ENCODE data around the gene TFDP1.

The TFDP1 gene

DNA sequence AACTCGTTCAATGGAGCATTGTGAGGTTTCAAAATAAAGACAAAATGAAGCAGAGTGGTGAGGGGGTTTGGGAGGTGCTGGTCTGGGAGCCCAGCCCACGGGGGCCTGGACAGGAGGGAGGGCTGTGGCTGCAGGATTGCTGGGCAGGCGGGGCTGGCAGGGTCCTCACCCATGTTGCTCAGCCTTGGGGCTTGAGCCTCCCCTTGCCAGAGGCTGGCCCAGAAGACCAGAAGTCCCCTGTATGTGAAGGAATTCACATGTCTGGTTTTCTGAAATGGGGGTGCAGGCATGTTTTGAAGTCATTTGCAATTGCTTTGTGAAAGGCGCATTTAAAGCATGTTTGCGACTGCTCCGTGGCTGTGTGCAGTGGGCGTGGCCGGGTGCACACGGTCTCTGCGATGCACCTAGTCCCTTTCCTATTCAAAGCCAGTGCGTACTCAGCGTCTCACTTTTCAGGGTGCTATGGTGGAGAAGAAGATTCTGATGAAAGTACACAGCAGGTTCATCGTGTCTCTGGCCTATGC lies 84.7 kb downstream of the TFDP1 start:
- DNase-seq = no peak

GRCh38 chr13:113669755-113670341 lies 85.3 kb downstream of the TFDP1 start:
- DNase-seq = no peak

DNA sequence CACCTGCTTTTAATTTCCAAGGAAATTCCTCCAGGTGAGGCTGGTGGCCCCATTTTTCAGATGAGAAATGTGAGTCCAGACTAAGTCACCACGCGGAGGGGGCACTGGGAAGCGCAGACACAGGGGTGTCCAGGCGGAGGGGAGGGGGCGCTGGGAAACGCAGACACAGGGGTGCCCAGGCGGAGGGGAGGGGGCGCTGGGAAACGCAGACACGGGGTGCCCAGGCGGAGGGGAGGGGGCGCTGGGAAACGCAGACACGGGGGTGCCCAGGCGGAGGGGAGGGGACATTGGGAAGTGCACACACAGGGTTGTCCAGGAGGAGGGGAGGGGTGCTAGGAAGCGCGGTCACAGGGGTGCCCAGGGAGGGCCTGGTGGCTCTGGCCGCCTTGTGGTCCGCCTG lies 86.0 kb downstream of the TFDP1 start:
- DNase-seq = no peak

DNA sequence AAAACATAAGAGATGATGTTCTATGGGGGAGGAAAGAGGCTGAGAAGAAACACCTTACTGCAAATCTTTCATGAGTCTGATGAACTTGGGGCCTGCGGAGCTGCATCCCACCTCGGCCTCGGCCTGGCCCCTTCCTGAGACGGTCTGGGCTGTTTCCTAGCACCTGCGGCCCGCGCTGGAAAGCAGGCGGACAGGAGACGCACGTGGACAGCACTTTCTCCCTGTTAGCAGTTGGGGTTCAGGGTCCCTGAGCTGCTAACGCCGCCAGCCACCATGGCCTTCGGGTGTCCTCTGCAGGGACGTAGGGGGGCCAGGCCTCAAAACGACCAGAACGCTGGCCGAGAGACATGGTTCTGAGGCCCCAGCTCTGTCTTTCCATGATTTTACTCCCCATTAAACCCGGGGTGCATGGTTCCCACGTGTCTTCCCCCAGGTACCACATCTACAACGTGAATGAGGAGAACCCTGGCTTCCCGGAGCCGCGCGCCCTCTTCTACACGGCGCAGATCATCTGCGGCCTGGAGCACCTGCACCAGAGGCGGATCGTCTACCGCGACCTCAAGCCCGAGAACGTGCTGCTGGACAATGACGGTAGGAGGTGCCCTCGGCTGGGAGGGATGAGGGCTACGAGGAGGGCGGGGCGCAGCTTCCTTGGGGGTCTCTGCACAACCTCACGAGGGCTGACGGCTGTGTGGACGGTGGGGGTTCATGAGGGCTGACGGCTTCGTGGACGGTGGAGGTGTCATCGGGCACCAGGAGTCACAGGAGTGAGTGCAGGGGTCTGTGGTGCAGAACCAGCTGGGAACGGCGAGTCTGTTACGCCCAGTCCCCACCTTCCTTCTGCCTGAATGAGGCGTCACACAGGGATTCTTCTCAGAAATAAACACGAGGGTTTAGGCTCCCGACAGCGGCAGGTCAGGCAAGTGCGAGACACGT lies 86.8 kb downstream of the TFDP1 start:
- DNase-seq = no peak

DNA sequence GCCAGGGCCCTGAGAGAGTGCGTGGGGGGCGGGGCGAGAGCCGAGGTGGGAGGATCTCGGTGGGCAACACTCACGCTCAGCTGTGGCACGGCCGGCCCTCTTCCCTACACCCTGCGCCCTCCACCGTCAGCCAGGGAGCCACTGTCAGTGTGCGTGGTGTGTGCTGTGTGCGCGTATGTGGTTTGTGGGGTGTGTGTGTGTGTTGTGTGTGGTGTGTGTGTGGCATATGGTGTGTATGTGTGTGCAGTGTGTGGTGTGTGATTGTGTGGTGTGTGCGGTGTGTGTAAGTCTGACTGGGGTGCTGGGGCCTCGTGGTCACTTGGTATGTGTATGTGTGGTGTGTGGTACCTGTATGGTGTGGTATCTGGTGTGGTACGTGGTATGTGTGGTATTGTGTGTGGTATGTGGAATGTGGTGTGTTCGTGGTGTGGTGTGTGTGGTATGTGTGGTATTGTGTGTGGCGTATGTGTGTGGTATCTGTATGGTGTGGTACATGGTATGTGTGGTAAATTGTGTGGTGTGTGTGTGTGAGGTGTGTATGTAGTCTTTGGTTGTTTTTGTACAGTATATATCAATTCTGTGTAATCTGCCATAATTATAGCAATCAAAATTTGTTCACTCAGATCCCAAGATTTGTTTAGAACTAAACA lies 87.6 kb downstream of the TFDP1 start:
- DNase-seq = no peak

Measured in NCI-H748 treated with DMSO at 0.1 percent for 48 hours (cell line).